Esophagus muscularis mucosa (tissue), 4 donors: Measurements from ENCODE around the gene C1QTNF1.

Experiments used
- CTCF ChIP-seq, 3 experiments: fragments of 200-600 bp in 2 of 3; fragments of 450-650 bp in 1 of 3; sonication (generic) in 2 of 3; IDR thresholded peaks; one replicate each; pipeline ENCODE4 v1.5.1; 2017 to 2019; ENCODE audit warnings: antibody characterized with exemption in 3 of 3, mild to moderate bottlenecking in 2 of 3, moderate library complexity in 1 of 3
- EP300 ChIP-seq: sonication (generic); formaldehyde crosslinking; IDR thresholded peaks from one replicate; pipeline ENCODE4 v1.6.1; 2017; ENCODE audit warnings: antibody characterized with exemption
- POLR2A ChIP-seq: fragments of 450-650 bp; IDR thresholded peaks from one replicate; pipeline ENCODE4 v1.6.1; 2017; ENCODE audit warnings: antibody characterized with exemption, moderate library complexity, mild to moderate bottlenecking, low read depth

DNA sequence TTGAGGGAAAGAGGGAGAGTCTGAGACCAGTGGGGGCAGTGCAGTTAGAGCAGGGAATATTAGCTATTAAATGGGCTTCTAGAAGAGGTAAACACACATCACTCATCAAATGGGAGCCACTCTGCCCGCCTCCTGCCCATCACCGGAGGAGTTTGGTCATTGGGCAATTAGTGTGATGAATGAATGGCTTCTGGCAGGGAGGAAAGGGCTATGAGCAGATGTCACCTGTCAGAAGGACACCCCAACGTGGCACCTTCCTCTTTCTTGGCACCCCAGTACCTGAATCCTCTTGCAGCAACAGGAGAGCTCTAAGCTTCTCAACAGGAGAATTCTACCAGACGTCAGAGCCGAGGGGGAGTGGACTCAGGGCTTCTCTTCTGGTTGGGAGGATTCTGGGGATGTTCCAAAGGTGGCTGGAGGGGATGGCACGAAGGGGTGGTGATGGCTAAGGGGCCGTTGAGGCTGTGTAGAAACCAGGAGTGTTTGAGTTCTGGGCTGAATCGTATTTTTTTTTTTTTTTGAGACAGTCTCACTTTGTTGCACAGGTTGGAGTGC, 11.0 kb downstream of the C1QTNF1 start:
- TF ChIP-seq CTCF (IDR thresholded peaks at IDR 0.05) (no peak), POLR2A (no peak), EP300 (no peak)
